HepG2 (cell line): ENCODE measurements around the gene CHAF1A. TPM values are rescaled to one million over a fixed set of nuclear protein-coding genes. Genes with fewer than 3 reads are reported as not detected.

ENCODE experiments used
- CC2D1A ChIP-seq: sonication (generic); formaldehyde crosslinking; IDR thresholded peaks from 2 replicates; pipeline ENCODE4 v1.8.1; 2023; ENCODE audit warnings: mild to moderate bottlenecking, missing genetic modification reagents
- CEBPG ChIP-seq: IDR thresholded peaks from 2 replicates; pipeline ENCODE4 v1.6.1; 2016
- HOXA3 ChIP-seq: sonication (generic); formaldehyde crosslinking; IDR thresholded peaks from 2 replicates; pipeline ENCODE4 v1.5.0; 2020; ENCODE audit warnings: missing genetic modification reagents
- MTA1 ChIP-seq: sonication (generic); formaldehyde crosslinking; IDR thresholded peaks from 2 replicates; pipeline ENCODE4 v1.4.0; 2020; ENCODE audit warnings: missing genetic modification reagents, mild to moderate bottlenecking, borderline replicate concordance
- NFKB2 ChIP-seq: sonication (generic); formaldehyde crosslinking; IDR thresholded peaks from 2 replicates; pipeline ENCODE4 v1.4.0; 2020; ENCODE audit warnings: missing genetic modification reagents, borderline replicate concordance
- PATZ1 ChIP-seq: sonication (generic); formaldehyde crosslinking; IDR thresholded peaks from 2 replicates; pipeline ENCODE4 v1.4.0; 2020; ENCODE audit warnings: missing genetic modification reagents
- TOPORS ChIP-seq: sonication (generic); formaldehyde crosslinking; IDR thresholded peaks from 2 replicates; pipeline ENCODE4 v1.8.0; 2023; ENCODE audit warnings: mild to moderate bottlenecking, missing genetic modification reagents
- ZBTB21 ChIP-seq: sonication (generic); formaldehyde crosslinking; IDR thresholded peaks from 2 replicates; pipeline ENCODE4 v1.4.0; 2020; ENCODE audit warnings: missing genetic modification reagents
- ZC3H4 ChIP-seq: sonication (generic); formaldehyde crosslinking; IDR thresholded peaks from 2 replicates; pipeline ENCODE4 v1.4.0; 2020; ENCODE audit warnings: missing genetic modification reagents, borderline replicate concordance
- ZFP82 ChIP-seq: sonication (generic); formaldehyde crosslinking; IDR thresholded peaks from 2 replicates; pipeline ENCODE4 v1.5.1; 2020; ENCODE audit warnings: mild to moderate bottlenecking, missing genetic modification reagents, borderline replicate concordance
- ZMYM2 ChIP-seq: sonication (generic); formaldehyde crosslinking; IDR thresholded peaks from 2 replicates; pipeline ENCODE4 v1.8.0; 2022; ENCODE audit warnings: mild to moderate bottlenecking, missing genetic modification reagents
- ZNF317 ChIP-seq: sonication (generic); formaldehyde crosslinking; IDR thresholded peaks from 2 replicates; pipeline ENCODE4 v1.5.0; 2020; ENCODE audit warnings: mild to moderate bottlenecking, missing genetic modification reagents
- ZNF564 ChIP-seq: sonication (generic); formaldehyde crosslinking; IDR thresholded peaks from 2 replicates; pipeline ENCODE4 v1.8.1; 2023; ENCODE audit warnings: mild to moderate bottlenecking, missing genetic modification reagents
- polyA plus RNA-seq, 8 experiments: library from polyadenylated mRNA; depleted of rRNA in 3 of 8; stranded (reverse) in 7 of 8; unstranded in 1 of 8; fragments of >200 nt; fragmentation: Illumina TruSeq in 4 of 8; extraction: Trizol in 4 of 8; gene quantifications; 2 replicates each; pipeline versions ENCODE4 v1.2.1 to v1.2.3, GENCODE V29; 2011 to 2016; ENCODE audit warnings: low read depth in 4 of 8, missing spikeins in 1 of 8, mixed read lengths in 1 of 8; ENCODE audit not compliant: insufficient read depth in 1 of 8
- total RNA-seq, 5 experiments: library from RNA; depleted of rRNA; stranded (reverse); fragments of >200 nt; fragmentation: Illumina TruSeq; extraction: Trizol; gene quantifications; 2 replicates each; pipeline ENCODE4 v1.2.3, GENCODE V29; 2016; ENCODE audit warnings: low read depth in 1 of 5
- TF ChIP-seq, protein P1 (sequence below): IDR thresholded peaks from 2 replicates; pipeline ENCODE4 v1.6.1; 2016; ENCODE audit warnings: low read depth
- TF ChIP-seq, protein P2 (sequence below): sonication (generic); formaldehyde crosslinking; IDR thresholded peaks from 2 replicates; pipeline ENCODE4; 2020; ENCODE audit warnings: missing genetic modification reagents, mild to moderate bottlenecking, borderline replicate concordance
- TF ChIP-seq, protein P3 (sequence below): sonication (generic); formaldehyde crosslinking; IDR thresholded peaks from 2 replicates; pipeline ENCODE4 v1.8.0; 2022; ENCODE audit warnings: missing genetic modification reagents, mild to moderate bottlenecking, borderline replicate concordance
- TF ChIP-seq, protein P4 (sequence below): sonication (generic); formaldehyde crosslinking; IDR thresholded peaks from 2 replicates; pipeline ENCODE4 v1.4.0; 2020; ENCODE audit warnings: missing genetic modification reagents

Gene CHAF1A
- total and polyA plus RNA-seq, 2 of the 13 experiments (the other 11 are each of a cell fraction or from before 2014, with no cell fraction given) = 11.0 to 34.8 TPM

DNA sequence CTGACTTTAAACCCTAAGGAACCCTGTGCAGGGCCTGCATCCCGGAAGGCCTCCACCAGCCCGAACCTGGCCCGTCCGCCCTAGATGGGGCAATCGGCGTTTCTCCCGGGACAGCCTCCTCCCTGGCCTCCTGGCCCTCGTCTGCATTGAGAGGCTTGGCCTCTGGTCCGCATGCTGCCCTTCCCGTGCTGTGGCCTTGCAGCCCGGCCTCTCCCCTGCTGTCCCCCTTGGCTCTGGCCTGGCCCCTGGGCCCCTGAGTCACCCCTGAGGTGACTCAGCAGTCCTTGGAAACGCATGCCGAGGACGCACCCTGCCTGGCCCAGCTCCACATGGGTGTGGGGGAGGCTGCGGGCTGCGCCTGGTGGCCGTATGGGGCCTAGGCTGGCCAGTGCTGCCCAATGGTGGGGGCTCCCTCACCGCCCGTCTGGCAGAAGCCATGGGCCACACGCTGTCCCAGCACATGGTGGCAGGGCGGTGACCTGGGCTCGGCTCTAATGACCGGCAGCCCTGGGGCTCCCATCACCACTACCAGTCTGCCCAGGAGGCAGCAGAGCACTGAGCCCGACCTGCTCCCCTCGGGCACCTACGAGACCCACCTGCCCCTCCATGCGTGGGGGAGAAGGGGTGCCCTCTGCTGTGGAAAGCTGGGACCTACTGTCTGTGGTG, 27.8 kb upstream of the CHAF1A start (continued):
- TF ChIP-seq, protein P1, sequence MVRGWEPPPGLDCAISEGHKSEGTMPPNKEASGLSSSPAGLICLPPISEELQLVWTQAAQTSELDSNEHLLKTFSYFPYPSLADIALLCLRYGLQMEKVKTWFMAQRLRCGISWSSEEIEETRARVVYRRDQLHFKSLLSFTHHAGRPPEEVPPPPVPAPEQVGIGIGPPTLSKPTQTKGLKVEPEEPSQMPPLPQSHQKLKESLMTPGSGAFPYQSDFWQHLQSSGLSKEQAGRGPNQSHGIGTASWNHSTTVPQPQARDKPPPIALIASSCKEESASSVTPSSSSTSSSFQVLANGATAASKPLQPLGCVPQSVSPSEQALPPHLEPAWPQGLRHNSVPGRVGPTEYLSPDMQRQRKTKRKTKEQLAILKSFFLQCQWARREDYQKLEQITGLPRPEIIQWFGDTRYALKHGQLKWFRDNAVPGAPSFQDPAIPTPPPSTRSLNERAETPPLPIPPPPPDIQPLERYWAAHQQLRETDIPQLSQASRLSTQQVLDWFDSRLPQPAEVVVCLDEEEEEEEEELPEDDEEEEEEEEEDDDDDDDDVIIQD = no peak
- peak; percentile 48; the same call in 1 of the 2 replicates for TF ChIP-seq ZC3H4
- TF ChIP-seq, protein P2, sequence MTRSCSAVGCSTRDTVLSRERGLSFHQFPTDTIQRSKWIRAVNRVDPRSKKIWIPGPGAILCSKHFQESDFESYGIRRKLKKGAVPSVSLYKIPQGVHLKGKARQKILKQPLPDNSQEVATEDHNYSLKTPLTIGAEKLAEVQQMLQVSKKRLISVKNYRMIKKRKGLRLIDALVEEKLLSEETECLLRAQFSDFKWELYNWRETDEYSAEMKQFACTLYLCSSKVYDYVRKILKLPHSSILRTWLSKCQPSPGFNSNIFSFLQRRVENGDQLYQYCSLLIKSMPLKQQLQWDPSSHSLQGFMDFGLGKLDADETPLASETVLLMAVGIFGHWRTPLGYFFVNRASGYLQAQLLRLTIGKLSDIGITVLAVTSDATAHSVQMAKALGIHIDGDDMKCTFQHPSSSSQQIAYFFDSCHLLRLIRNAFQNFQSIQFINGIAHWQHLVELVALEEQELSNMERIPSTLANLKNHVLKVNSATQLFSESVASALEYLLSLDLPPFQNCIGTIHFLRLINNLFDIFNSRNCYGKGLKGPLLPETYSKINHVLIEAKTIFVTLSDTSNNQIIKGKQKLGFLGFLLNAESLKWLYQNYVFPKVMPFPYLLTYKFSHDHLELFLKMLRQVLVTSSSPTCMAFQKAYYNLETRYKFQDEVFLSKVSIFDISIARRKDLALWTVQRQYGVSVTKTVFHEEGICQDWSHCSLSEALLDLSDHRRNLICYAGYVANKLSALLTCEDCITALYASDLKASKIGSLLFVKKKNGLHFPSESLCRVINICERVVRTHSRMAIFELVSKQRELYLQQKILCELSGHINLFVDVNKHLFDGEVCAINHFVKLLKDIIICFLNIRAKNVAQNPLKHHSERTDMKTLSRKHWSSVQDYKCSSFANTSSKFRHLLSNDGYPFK (CRISPR knock-in tag) = 0 out of 2 replicates have a peak, but pooled peaks have one; percentile 41
- TF ChIP-seq HOXA3 (CRISPR knock-in tag) = peak; percentile 68
- TF ChIP-seq MTA1 (CRISPR knock-in tag) = peak; percentile 65; the same call in 1 of the 2 replicates
- no peak for TF ChIP-seq ZNF564
- peak; percentile 61 for TF ChIP-seq CEBPG (CRISPR knock-in tag)
- TF ChIP-seq, protein P3, sequence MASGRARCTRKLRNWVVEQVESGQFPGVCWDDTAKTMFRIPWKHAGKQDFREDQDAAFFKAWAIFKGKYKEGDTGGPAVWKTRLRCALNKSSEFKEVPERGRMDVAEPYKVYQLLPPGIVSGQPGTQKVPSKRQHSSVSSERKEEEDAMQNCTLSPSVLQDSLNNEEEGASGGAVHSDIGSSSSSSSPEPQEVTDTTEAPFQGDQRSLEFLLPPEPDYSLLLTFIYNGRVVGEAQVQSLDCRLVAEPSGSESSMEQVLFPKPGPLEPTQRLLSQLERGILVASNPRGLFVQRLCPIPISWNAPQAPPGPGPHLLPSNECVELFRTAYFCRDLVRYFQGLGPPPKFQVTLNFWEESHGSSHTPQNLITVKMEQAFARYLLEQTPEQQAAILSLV (CRISPR knock-in tag) = peak; percentile 66; the same call in 1 of the 2 replicates
- no peak for TF ChIP-seq CC2D1A (CRISPR knock-in tag)
- TF ChIP-seq TOPORS (CRISPR knock-in tag) = 0 out of 2 replicates have a peak, but pooled peaks have one; percentile 69
- peak; percentile 51; the same call in 1 of the 2 replicates for TF ChIP-seq ZMYM2
- TF ChIP-seq PATZ1 (CRISPR knock-in tag) = peak; percentile 76
- TF ChIP-seq ZBTB21 (CRISPR knock-in tag) = peak; percentile 47; the same call in 1 of the 2 replicates
- TF ChIP-seq ZFP82 = peak; percentile 59; the same call in 1 of the 2 replicates
- peak; percentile 66; the same call in 1 of the 2 replicates for TF ChIP-seq ZNF317
- TF ChIP-seq, protein P4, sequence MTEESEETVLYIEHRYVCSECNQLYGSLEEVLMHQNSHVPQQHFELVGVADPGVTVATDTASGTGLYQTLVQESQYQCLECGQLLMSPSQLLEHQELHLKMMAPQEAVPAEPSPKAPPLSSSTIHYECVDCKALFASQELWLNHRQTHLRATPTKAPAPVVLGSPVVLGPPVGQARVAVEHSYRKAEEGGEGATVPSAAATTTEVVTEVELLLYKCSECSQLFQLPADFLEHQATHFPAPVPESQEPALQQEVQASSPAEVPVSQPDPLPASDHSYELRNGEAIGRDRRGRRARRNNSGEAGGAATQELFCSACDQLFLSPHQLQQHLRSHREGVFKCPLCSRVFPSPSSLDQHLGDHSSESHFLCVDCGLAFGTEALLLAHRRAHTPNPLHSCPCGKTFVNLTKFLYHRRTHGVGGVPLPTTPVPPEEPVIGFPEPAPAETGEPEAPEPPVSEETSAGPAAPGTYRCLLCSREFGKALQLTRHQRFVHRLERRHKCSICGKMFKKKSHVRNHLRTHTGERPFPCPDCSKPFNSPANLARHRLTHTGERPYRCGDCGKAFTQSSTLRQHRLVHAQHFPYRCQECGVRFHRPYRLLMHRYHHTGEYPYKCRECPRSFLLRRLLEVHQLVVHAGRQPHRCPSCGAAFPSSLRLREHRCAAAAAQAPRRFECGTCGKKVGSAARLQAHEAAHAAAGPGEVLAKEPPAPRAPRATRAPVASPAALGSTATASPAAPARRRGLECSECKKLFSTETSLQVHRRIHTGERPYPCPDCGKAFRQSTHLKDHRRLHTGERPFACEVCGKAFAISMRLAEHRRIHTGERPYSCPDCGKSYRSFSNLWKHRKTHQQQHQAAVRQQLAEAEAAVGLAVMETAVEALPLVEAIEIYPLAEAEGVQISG (CRISPR knock-in tag) = peak; percentile 77
- 0 out of 2 replicates have a peak, but pooled peaks have one; percentile 72 for TF ChIP-seq NFKB2 (CRISPR knock-in tag)
